ENCODE measurements around the gene CEND1.

DNA sequence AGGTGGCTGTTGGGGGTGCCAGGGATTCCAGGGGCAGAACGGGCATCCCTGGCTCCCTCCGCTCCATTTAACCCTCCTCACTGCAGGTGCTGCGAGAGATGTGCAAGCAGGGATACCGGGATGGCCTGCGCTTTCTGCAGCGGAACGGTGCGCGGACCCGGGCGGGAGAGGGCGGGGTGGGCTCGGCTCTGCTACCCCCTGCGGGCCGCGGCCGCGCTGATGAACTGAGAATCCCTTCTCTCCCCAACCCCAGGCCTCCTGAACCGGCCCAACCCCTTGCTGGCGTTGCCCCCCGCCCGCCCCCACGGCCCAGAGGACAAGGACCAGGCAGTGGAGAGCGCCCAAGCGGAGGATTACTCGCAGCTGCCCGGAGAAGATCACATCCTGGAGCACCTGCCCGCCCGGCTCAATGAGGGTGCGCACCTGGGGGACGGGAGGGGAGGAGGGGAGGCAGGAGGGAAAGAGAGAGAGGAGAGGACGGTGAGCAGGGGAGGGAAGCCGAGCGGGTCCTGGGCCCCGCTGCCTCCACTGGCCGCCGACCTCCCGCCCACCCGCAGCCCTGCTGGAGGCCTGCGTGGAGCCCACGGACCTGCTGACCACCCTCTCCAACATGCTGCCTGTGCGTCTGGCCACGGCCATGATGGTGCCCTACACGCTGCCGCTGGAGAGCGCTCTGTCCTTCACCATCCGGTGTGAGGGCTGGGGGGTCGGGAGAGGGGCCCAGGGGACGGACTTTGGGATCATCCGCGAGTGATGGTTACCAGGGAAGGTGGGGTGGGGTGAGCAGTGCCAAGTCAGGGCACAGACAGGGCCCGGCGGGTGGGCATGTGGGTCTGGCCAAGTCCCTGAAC is 33.8 kb upstream of the CEND1 start:
- no peak for TF ChIP-seq GATA3 (IDR thresholded peaks at IDR 0.05; ENCODE audit: low read depth, low read length)
- TF ChIP-seq GATA2 (IDR thresholded peaks at IDR 0.05; ENCODE audit: low read depth, low read length): no peak

All from SH-SY5Y (cell line).